K562 (cell line): ENCODE measurements around the gene SFXN2. TPM values are rescaled to one million over a fixed set of nuclear protein-coding genes. Genes with fewer than 3 reads are reported as not detected.

ENCODE experiments used
- ATAC-seq: fragments of 200-7000 bp; cut with Tn5 transposase; 3 replicates; pipeline ENCODE4 v1.9.1; 2020; ENCODE audit warnings: moderate library complexity
- BruUV-seq: library from RNA; stranded (reverse); fragments of 400-500 nt; replicated peaks from 2 replicates; lab custom pipeline; 2021; lab: Mats Ljungman, UMichigan
- CTCF ChIA-PET: fragments of 300-600 bp; formaldehyde crosslinking; extraction: SDS; loops from one replicate; lab custom pipeline; 2021; ENCODE audit warnings: low intra/inter-chr PET ratio; lab: Yijun Ruan, JAX
- POLR2A ChIA-PET: fragments of 300-600, 350-650 bp; sonication (Branson Sonifier 250); formaldehyde crosslinking; extraction: SDS; loops from one replicate; lab custom pipeline; 2021; ENCODE audit warnings: antibody characterized with exemption, inconsistent platforms; lab: Yijun Ruan, JAX
- DNase-seq, 4 experiments: peaks; one replicate each; pipeline versions ENCODE4 v3.0.0 to v3.0.0-alpha.2; 2011 to 2018; ENCODE audit warnings: low spot score in 3 of 4, mixed read lengths in 3 of 4; ENCODE audit errors: extremely low read depth in 1 of 4
- FAIRE-seq: peaks from 2 replicates; lab custom pipeline; 2011; peaks lifted over from hg19 to GRCh38; lab: Jason Lieb, UNC
- H2AFZ ChIP-seq: 2 replicates; pipeline ENCODE4 v1.6.0; 2011; ENCODE audit warnings: low read depth, low read length, control low read depth, inconsistent platforms
- H3K27ac ChIP-seq: fragments of 200-600 bp; 3 replicates; pipeline ENCODE4 v1.8.0; 2011; ENCODE audit warnings: low read depth, mild to moderate bottlenecking, control low read depth, inconsistent platforms, low read length, moderate library complexity, mixed read lengths; ENCODE audit errors: extremely low read depth
- H3K27me3 ChIP-seq, 2 experiments: fragments of 300-600 bp in 1 of 2; 2 replicates in 1 of 2; 3 replicates in 1 of 2; pipeline versions ENCODE4 v1.6.0 to v1.8.0; 2011; ENCODE audit warnings: inconsistent platforms in 2 of 2, low read length in 2 of 2, mild to moderate bottlenecking in 1 of 2, mixed read lengths in 1 of 2, moderate library complexity in 1 of 2; ENCODE audit not compliant: control insufficient read depth in 2 of 2, insufficient read depth in 2 of 2
- H3K36me3 ChIP-seq: fragments of 300-600 bp; 3 replicates; pipeline ENCODE4 v1.8.0; 2011; ENCODE audit warnings: mild to moderate bottlenecking, low read length, inconsistent platforms; ENCODE audit not compliant: control insufficient read depth, insufficient read depth
- H3K4me1 ChIP-seq, 2 experiments: fragments of 200-600 bp in 1 of 2; replicated peaks in 1 of 2; 2 replicates in 1 of 2; 3 replicates in 1 of 2; pipeline versions ENCODE4 v1.5.1 to v1.8.0; 2011; ENCODE audit warnings: inconsistent platforms in 2 of 2, low read length in 2 of 2, mild to moderate bottlenecking in 1 of 2, mixed read lengths in 1 of 2, moderate library complexity in 1 of 2; ENCODE audit not compliant: control insufficient read depth in 2 of 2, insufficient read depth in 2 of 2
- H3K4me2 ChIP-seq: 2 replicates; pipeline ENCODE4 v1.6.1; 2011; ENCODE audit warnings: low read length, control low read depth, inconsistent platforms, mixed read lengths; ENCODE audit not compliant: insufficient read depth
- H3K4me3 ChIP-seq: fragments of 200-600 bp; sonication (generic), shearing (Covaris generic); 2 replicates; pipeline ENCODE4 v1.5.1; 2016; ENCODE audit warnings: control low read depth, inconsistent platforms
- H3K79me2 ChIP-seq: fragments of 200-600 bp; 3 replicates; pipeline ENCODE4 v1.8.0; 2011; ENCODE audit warnings: low read length, inconsistent platforms; ENCODE audit not compliant: control insufficient read depth, insufficient read depth
- H3K9ac ChIP-seq, 2 experiments: 2 replicates each; pipeline versions ENCODE4 v1.6.0 to v1.6.1; 2011; ENCODE audit warnings: low read depth in 2 of 2, low read length in 2 of 2, control low read depth in 1 of 2, inconsistent platforms in 1 of 2, mild to moderate bottlenecking in 1 of 2, mixed read lengths in 1 of 2; ENCODE audit not compliant: insufficient read depth in 1 of 2
- H3K9me1 ChIP-seq: one replicate; pipeline ENCODE4 v1.6.0; 2011; ENCODE audit warnings: inconsistent platforms, mild to moderate bottlenecking, low read length, moderate library complexity; ENCODE audit not compliant: control insufficient read depth, insufficient read depth
- H3K9me3 ChIP-seq: replicated peaks from 2 replicates; pipeline ENCODE4 v1.5.1; 2011; ENCODE audit warnings: low read depth, low read length, inconsistent platforms; ENCODE audit not compliant: control insufficient read depth, insufficient read depth
- H4K20me1 ChIP-seq: replicated peaks from 2 replicates; pipeline ENCODE4 v1.6.1; 2011; ENCODE audit warnings: low read length, inconsistent platforms, mixed read lengths; ENCODE audit not compliant: control insufficient read depth, insufficient read depth
- DACH1 ChIP-seq: fragments of 450-650 bp; IDR thresholded peaks from 2 replicates; pipeline ENCODE4 v1.6.1; 2018; ENCODE audit not compliant: partially characterized antibody
- HINFP ChIP-seq: fragments of 450-650 bp; conservative IDR thresholded peaks from 2 replicates; pipeline ENCODE4 v1.6.1; 2016; ENCODE audit warnings: missing genetic modification characterization, low read depth, mild to moderate bottlenecking, control low read depth, missing compliant biosample characterization
- MTA2 ChIP-seq: fragments of 450-650 bp; IDR thresholded peaks from 2 replicates; pipeline ENCODE4 v1.6.1; 2016; ENCODE audit warnings: low read depth
- PCBP2 ChIP-seq: fragments of 200-400 bp; formaldehyde crosslinking; IDR thresholded peaks from 2 replicates; pipeline ENCODE4 v1.6.1; 2018; ENCODE audit warnings: low read length, low read depth, mild to moderate bottlenecking, moderate library complexity; ENCODE audit not compliant: poor library complexity, severe bottlenecking
- RUNX1 ChIP-seq: sonication (generic); IDR thresholded peaks from 2 replicates; pipeline ENCODE4 v1.6.1; 2016; ENCODE audit warnings: antibody characterized with exemption, low read depth
- ZNF134 ChIP-seq: fragments of 250-450 bp; sonication (Bioruptor Pico); conservative IDR thresholded peaks from 2 replicates; pipeline ENCODE4 v1.4.0; 2020
- ZZZ3 ChIP-seq: fragments of 450-650 bp; IDR thresholded peaks from 2 replicates; pipeline ENCODE4 v1.6.1; 2016; ENCODE audit warnings: antibody characterized with exemption, mild to moderate bottlenecking, moderate library complexity
- WGBS: fragments of 100-300 bp; shearing (Covaris generic); methylation state at CpG from one replicate; pipeline ENCODE4 v1.1.6; 2016; ENCODE audit warnings: low coverage, mixed read lengths; ENCODE audit not compliant: insufficient coverage; ENCODE audit errors: missing lambda C conversion rate; 5-methylcytosine and 5-hydroxymethylcytosine counted together
- in situ Hi-C: fragments of 300-500 bp; cut with MboI; formaldehyde crosslinking; loops from 4 replicates; pipeline ENCODE4 v1.15.0; 2018; ENCODE audit warnings: inconsistent platforms, mixed read lengths
- intact Hi-C: fragments of 100-400 bp; cut with micrococcal nuclease; formaldehyde crosslinking; loops from 2 replicates; pipeline ENCODE4 v1.14.2; 2022
- polyA plus RNA-seq, 8 experiments: library from polyadenylated mRNA; depleted of rRNA in 4 of 8; stranded (reverse) in 5 of 8; unstranded in 3 of 8; fragments of >200 nt; fragmentation: Nextera tagmentation in 2 of 8; fragmentation: Illumina TruSeq in 1 of 8; extraction: Ambion mirVana in 2 of 8; extraction: Trizol in 1 of 8; gene quantifications; 2 replicates each; pipeline versions ENCODE4 v1.2.1 to v1.2.3, GENCODE V29; 2011 to 2014; ENCODE audit warnings: inconsistent platforms in 1 of 8, missing spikeins in 1 of 8
- total RNA-seq, 7 experiments: library from RNA; depleted of rRNA in 6 of 7; stranded (reverse); fragments of >200 nt in 6 of 7; fragmentation: Illumina TruSeq in 2 of 7; extraction: Trizol in 2 of 7; gene quantifications; 2 replicates each; pipeline versions ENCODE4 v1.2.1 to v1.2.3, GENCODE V29; 2011 to 2021; ENCODE audit warnings: low replicate concordance in 1 of 7
- TF ChIP-seq, protein P1 (sequence below), 2 experiments: fragments of 450-650 bp; IDR thresholded peaks; 2 replicates each; pipeline ENCODE4 v1.6.1; 2018; ENCODE audit warnings: mild to moderate bottlenecking in 2 of 2, low read depth in 1 of 2; ENCODE audit not compliant: partially characterized antibody in 2 of 2
- TF ChIP-seq, protein P2 (sequence below): sonication (generic); formaldehyde crosslinking; IDR thresholded peaks from 2 replicates; pipeline ENCODE4 v1.4.0; 2020; ENCODE audit warnings: mild to moderate bottlenecking, missing genetic modification reagents

The SFXN2 gene
- total and polyA plus RNA-seq, 9 of the 15 experiments (the other 6 are each of a cell fraction or from before 2014, with no cell fraction given), result 7.3 to 23.8 (median 15.7) TPM

- no peak overlapping the region for H3K27ac ChIP-seq
- H3K36me3 ChIP-seq, result peaks cover 5% of the 10 kb centered on the region; the same call in 1 of the 3 replicates
- H3K4me1 ChIP-seq, result peaks cover 16 to 43% of the 10 kb centered on the region in 2 experiments; a peak in 4 of 5 replicates
- no peaks in the 10 kb centered on the region for H4K20me1 ChIP-seq
- in situ Hi-C loops (no loop called here), intact Hi-C loops (no loop called here)
- POLR2A ChIA-PET, result no interaction called here
- no peak overlapping the region for H3K9ac ChIP-seq
- H3K9me1 ChIP-seq, result no peaks in the 10 kb centered on the region
- DNase-seq, result no peak
- no peak overlapping the region for H2AFZ ChIP-seq
- no peak overlapping the region for H3K4me2 ChIP-seq
- ATAC-seq, result no peak
- H3K79me2 ChIP-seq, result peaks cover 27% of the 10 kb centered on the region
- no peak for FAIRE-seq
- no peaks in the 10 kb centered on the region for H3K27me3 ChIP-seq
- WGBS, result 90% methylated on average over 8 of the region's 9 CpGs
- H3K9me3 ChIP-seq, result no peaks in the 10 kb centered on the region
- TF ChIP-seq RUNX1 (no peak), ZZZ3 (no peak), ZNF134 (no peak), MTA2 (no peak), DACH1 (no peak), HINFP (no peak), PCBP2 (no peak)
- TF ChIP-seq, protein P1, sequence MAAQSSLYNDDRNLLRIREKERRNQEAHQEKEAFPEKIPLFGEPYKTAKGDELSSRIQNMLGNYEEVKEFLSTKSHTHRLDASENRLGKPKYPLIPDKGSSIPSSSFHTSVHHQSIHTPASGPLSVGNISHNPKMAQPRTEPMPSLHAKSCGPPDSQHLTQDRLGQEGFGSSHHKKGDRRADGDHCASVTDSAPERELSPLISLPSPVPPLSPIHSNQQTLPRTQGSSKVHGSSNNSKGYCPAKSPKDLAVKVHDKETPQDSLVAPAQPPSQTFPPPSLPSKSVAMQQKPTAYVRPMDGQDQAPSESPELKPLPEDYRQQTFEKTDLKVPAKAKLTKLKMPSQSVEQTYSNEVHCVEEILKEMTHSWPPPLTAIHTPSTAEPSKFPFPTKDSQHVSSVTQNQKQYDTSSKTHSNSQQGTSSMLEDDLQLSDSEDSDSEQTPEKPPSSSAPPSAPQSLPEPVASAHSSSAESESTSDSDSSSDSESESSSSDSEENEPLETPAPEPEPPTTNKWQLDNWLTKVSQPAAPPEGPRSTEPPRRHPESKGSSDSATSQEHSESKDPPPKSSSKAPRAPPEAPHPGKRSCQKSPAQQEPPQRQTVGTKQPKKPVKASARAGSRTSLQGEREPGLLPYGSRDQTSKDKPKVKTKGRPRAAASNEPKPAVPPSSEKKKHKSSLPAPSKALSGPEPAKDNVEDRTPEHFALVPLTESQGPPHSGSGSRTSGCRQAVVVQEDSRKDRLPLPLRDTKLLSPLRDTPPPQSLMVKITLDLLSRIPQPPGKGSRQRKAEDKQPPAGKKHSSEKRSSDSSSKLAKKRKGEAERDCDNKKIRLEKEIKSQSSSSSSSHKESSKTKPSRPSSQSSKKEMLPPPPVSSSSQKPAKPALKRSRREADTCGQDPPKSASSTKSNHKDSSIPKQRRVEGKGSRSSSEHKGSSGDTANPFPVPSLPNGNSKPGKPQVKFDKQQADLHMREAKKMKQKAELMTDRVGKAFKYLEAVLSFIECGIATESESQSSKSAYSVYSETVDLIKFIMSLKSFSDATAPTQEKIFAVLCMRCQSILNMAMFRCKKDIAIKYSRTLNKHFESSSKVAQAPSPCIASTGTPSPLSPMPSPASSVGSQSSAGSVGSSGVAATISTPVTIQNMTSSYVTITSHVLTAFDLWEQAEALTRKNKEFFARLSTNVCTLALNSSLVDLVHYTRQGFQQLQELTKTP (IDR thresholded peaks at IDR 0.05; ENCODE audit: low read depth in 1 of 2, partially characterized antibody in 2 of 2), result no peak
- TF ChIP-seq, protein P2, sequence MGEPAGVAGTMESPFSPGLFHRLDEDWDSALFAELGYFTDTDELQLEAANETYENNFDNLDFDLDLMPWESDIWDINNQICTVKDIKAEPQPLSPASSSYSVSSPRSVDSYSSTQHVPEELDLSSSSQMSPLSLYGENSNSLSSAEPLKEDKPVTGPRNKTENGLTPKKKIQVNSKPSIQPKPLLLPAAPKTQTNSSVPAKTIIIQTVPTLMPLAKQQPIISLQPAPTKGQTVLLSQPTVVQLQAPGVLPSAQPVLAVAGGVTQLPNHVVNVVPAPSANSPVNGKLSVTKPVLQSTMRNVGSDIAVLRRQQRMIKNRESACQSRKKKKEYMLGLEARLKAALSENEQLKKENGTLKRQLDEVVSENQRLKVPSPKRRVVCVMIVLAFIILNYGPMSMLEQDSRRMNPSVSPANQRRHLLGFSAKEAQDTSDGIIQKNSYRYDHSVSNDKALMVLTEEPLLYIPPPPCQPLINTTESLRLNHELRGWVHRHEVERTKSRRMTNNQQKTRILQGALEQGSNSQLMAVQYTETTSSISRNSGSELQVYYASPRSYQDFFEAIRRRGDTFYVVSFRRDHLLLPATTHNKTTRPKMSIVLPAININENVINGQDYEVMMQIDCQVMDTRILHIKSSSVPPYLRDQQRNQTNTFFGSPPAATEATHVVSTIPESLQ, result no peak
- TF ChIP-seq, all 486 proteins: peak for 0
- BruUV-seq, result no TSS peak
- CTCF ChIA-PET, result no interaction called here
- no peak overlapping the region for H3K4me3 ChIP-seq
Observed at GRCh38 chr10:102767428-102768160, 53.2 kb downstream of the SFXN2 start.
